K562 (cell line): ENCODE data around the gene PLCL1. TPM values are rescaled to one million over a fixed set of nuclear protein-coding genes. Genes with fewer than 3 reads are reported as not detected.

Source experiments
- ATAC-seq: fragments of 200-7000 bp; cut with Tn5 transposase; 3 replicates; pipeline ENCODE4 v1.9.1; 2020; ENCODE audit warnings: moderate library complexity
- BruUV-seq: library from RNA; stranded (reverse); fragments of 400-500 nt; replicated peaks from 2 replicates; lab custom pipeline; 2021; lab: Mats Ljungman, UMichigan
- CTCF ChIA-PET: fragments of 300-600 bp; formaldehyde crosslinking; extraction: SDS; loops from one replicate; lab custom pipeline; 2021; ENCODE audit warnings: low intra/inter-chr PET ratio; lab: Yijun Ruan, JAX
- POLR2A ChIA-PET: fragments of 300-600, 350-650 bp; sonication (Branson Sonifier 250); formaldehyde crosslinking; extraction: SDS; loops from one replicate; lab custom pipeline; 2021; ENCODE audit warnings: antibody characterized with exemption, inconsistent platforms; lab: Yijun Ruan, JAX
- DNase-seq, 4 experiments: peaks; one replicate each; pipeline versions ENCODE4 v3.0.0 to v3.0.0-alpha.2; 2011 to 2018; ENCODE audit warnings: low spot score in 3 of 4, mixed read lengths in 3 of 4; ENCODE audit errors: extremely low read depth in 1 of 4
- FAIRE-seq: peaks from 2 replicates; lab custom pipeline; 2011; peaks lifted over from hg19 to GRCh38; lab: Jason Lieb, UNC
- H2AFZ ChIP-seq: 2 replicates; pipeline ENCODE4 v1.6.0; 2011; ENCODE audit warnings: low read depth, low read length, control low read depth, inconsistent platforms
- H3K27ac ChIP-seq: fragments of 200-600 bp; 3 replicates; pipeline ENCODE4 v1.8.0; 2011; ENCODE audit warnings: low read depth, mild to moderate bottlenecking, control low read depth, inconsistent platforms, low read length, moderate library complexity, mixed read lengths; ENCODE audit errors: extremely low read depth
- H3K27me3 ChIP-seq, 2 experiments: fragments of 300-600 bp in 1 of 2; 2 replicates in 1 of 2; 3 replicates in 1 of 2; pipeline versions ENCODE4 v1.6.0 to v1.8.0; 2011; ENCODE audit warnings: inconsistent platforms in 2 of 2, low read length in 2 of 2, mild to moderate bottlenecking in 1 of 2, mixed read lengths in 1 of 2, moderate library complexity in 1 of 2; ENCODE audit not compliant: control insufficient read depth in 2 of 2, insufficient read depth in 2 of 2
- H3K36me3 ChIP-seq: fragments of 300-600 bp; 3 replicates; pipeline ENCODE4 v1.8.0; 2011; ENCODE audit warnings: mild to moderate bottlenecking, low read length, inconsistent platforms; ENCODE audit not compliant: control insufficient read depth, insufficient read depth
- H3K4me1 ChIP-seq, 2 experiments: fragments of 200-600 bp in 1 of 2; replicated peaks in 1 of 2; 2 replicates in 1 of 2; 3 replicates in 1 of 2; pipeline versions ENCODE4 v1.5.1 to v1.8.0; 2011; ENCODE audit warnings: inconsistent platforms in 2 of 2, low read length in 2 of 2, mild to moderate bottlenecking in 1 of 2, mixed read lengths in 1 of 2, moderate library complexity in 1 of 2; ENCODE audit not compliant: control insufficient read depth in 2 of 2, insufficient read depth in 2 of 2
- H3K4me2 ChIP-seq: 2 replicates; pipeline ENCODE4 v1.6.1; 2011; ENCODE audit warnings: low read length, control low read depth, inconsistent platforms, mixed read lengths; ENCODE audit not compliant: insufficient read depth
- H3K4me3 ChIP-seq: fragments of 200-600 bp; sonication (generic), shearing (Covaris generic); 2 replicates; pipeline ENCODE4 v1.5.1; 2016; ENCODE audit warnings: control low read depth, inconsistent platforms
- H3K79me2 ChIP-seq: fragments of 200-600 bp; 3 replicates; pipeline ENCODE4 v1.8.0; 2011; ENCODE audit warnings: low read length, inconsistent platforms; ENCODE audit not compliant: control insufficient read depth, insufficient read depth
- H3K9ac ChIP-seq, 2 experiments: 2 replicates each; pipeline versions ENCODE4 v1.6.0 to v1.6.1; 2011; ENCODE audit warnings: low read depth in 2 of 2, low read length in 2 of 2, control low read depth in 1 of 2, inconsistent platforms in 1 of 2, mild to moderate bottlenecking in 1 of 2, mixed read lengths in 1 of 2; ENCODE audit not compliant: insufficient read depth in 1 of 2
- H3K9me1 ChIP-seq: one replicate; pipeline ENCODE4 v1.6.0; 2011; ENCODE audit warnings: inconsistent platforms, mild to moderate bottlenecking, low read length, moderate library complexity; ENCODE audit not compliant: control insufficient read depth, insufficient read depth
- H3K9me3 ChIP-seq: replicated peaks from 2 replicates; pipeline ENCODE4 v1.5.1; 2011; ENCODE audit warnings: low read depth, low read length, inconsistent platforms; ENCODE audit not compliant: control insufficient read depth, insufficient read depth
- H4K20me1 ChIP-seq: replicated peaks from 2 replicates; pipeline ENCODE4 v1.6.1; 2011; ENCODE audit warnings: low read length, inconsistent platforms, mixed read lengths; ENCODE audit not compliant: control insufficient read depth, insufficient read depth
- CBX3 ChIP-seq, 2 experiments: IDR thresholded peaks; 1 replicate in 1 of 2; 2 replicates in 1 of 2; pipeline ENCODE4 v1.6.1; 2012; ENCODE audit warnings: inconsistent platforms in 2 of 2, low read length in 2 of 2, borderline replicate concordance in 1 of 2, control low read depth in 1 of 2
- GTF3C2 ChIP-seq: IDR thresholded peaks from 3 replicates; pipeline ENCODE4 v1.6.1; 2011; ENCODE audit warnings: borderline replicate concordance, mild to moderate bottlenecking, moderate library complexity; ENCODE audit not compliant: insufficient read length; ENCODE audit errors: extremely low read depth
- TCFL5 ChIP-seq: fragments of 250-450 bp; sonication (Bioruptor Pico); conservative IDR thresholded peaks from 2 replicates; pipeline ENCODE4 v1.6.1; 2021; ENCODE audit warnings: mild to moderate bottlenecking, moderate library complexity, matching md5 sums
- TRIM28 ChIP-seq: fragments of 450-650 bp; IDR thresholded peaks from 2 replicates; pipeline ENCODE4 v1.6.1; 2017
- ZFP36 ChIP-seq: fragments of 150-350 bp; IDR thresholded peaks from 2 replicates; pipeline ENCODE4 v1.6.1; 2018; ENCODE audit warnings: low read length, low read depth; ENCODE audit not compliant: partially characterized antibody
- in situ Hi-C: fragments of 300-500 bp; cut with MboI; formaldehyde crosslinking; loops from 4 replicates; pipeline ENCODE4 v1.15.0; 2018; ENCODE audit warnings: inconsistent platforms, mixed read lengths
- intact Hi-C: fragments of 100-400 bp; cut with micrococcal nuclease; formaldehyde crosslinking; loops from 2 replicates; pipeline ENCODE4 v1.14.2; 2022
- polyA plus RNA-seq, 8 experiments: library from polyadenylated mRNA; depleted of rRNA in 4 of 8; stranded (reverse) in 5 of 8; unstranded in 3 of 8; fragments of >200 nt; fragmentation: Nextera tagmentation in 2 of 8; fragmentation: Illumina TruSeq in 1 of 8; extraction: Ambion mirVana in 2 of 8; extraction: Trizol in 1 of 8; gene quantifications; 2 replicates each; pipeline versions ENCODE4 v1.2.1 to v1.2.3, GENCODE V29; 2011 to 2014; ENCODE audit warnings: inconsistent platforms in 1 of 8, missing spikeins in 1 of 8
- total RNA-seq, 7 experiments: library from RNA; depleted of rRNA in 6 of 7; stranded (reverse); fragments of >200 nt in 6 of 7; fragmentation: Illumina TruSeq in 2 of 7; extraction: Trizol in 2 of 7; gene quantifications; 2 replicates each; pipeline versions ENCODE4 v1.2.1 to v1.2.3, GENCODE V29; 2011 to 2021; ENCODE audit warnings: low replicate concordance in 1 of 7
- TF ChIP-seq, protein P1 (sequence below): fragments of 150-350 bp; IDR thresholded peaks from 2 replicates; pipeline ENCODE4 v1.6.1; 2014; ENCODE audit warnings: low read depth, mild to moderate bottlenecking, low read length, borderline replicate concordance

Gene PLCL1
- total and polyA plus RNA-seq, 9 of the 15 experiments (the other 6 are each of a cell fraction or from before 2014, with no cell fraction given) = 2.0 to 17.7 (median 8.6) TPM

- FAIRE-seq (no peak), DNase-seq (no peak), ATAC-seq (no peak)
- in situ Hi-C loops = no loop called here
- H3K4me1 ChIP-seq = no peaks in the 10 kb centered on the region
- no peaks in the 10 kb centered on the region for H3K9me1 ChIP-seq
- no peaks in the 10 kb centered on the region for H4K20me1 ChIP-seq
- H3K4me3 ChIP-seq = no peak overlapping the region
- no TSS peak for BruUV-seq
- H3K9me3 ChIP-seq = no peaks in the 10 kb centered on the region
- no peaks in the 10 kb centered on the region for H3K27me3 ChIP-seq
- H3K36me3 ChIP-seq = no peaks in the 10 kb centered on the region
- H3K9ac ChIP-seq = no peak overlapping the region
- no peaks in the 10 kb centered on the region for H3K79me2 ChIP-seq
- no peak for TF ChIP-seq TCFL5
- TF ChIP-seq, protein P1, sequence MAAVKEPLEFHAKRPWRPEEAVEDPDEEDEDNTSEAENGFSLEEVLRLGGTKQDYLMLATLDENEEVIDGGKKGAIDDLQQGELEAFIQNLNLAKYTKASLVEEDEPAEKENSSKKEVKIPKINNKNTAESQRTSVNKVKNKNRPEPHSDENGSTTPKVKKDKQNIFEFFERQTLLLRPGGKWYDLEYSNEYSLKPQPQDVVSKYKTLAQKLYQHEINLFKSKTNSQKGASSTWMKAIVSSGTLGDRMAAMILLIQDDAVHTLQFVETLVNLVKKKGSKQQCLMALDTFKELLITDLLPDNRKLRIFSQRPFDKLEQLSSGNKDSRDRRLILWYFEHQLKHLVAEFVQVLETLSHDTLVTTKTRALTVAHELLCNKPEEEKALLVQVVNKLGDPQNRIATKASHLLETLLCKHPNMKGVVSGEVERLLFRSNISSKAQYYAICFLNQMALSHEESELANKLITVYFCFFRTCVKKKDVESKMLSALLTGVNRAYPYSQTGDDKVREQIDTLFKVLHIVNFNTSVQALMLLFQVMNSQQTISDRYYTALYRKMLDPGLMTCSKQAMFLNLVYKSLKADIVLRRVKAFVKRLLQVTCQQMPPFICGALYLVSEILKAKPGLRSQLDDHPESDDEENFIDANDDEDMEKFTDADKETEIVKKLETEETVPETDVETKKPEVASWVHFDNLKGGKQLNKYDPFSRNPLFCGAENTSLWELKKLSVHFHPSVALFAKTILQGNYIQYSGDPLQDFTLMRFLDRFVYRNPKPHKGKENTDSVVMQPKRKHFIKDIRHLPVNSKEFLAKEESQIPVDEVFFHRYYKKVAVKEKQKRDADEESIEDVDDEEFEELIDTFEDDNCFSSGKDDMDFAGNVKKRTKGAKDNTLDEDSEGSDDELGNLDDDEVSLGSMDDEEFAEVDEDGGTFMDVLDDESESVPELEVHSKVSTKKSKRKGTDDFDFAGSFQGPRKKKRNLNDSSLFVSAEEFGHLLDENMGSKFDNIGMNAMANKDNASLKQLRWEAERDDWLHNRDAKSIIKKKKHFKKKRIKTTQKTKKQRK = peak; percentile 35; the same call in 1 of the 2 replicates
- 0 out of 2 replicates have a peak, but pooled peaks have one; percentile 43 for TF ChIP-seq TRIM28
- no peak for TF ChIP-seq GTF3C2
- TF ChIP-seq CBX3 (IDR thresholded peaks at IDR 0.05; ENCODE audit: borderline replicate concordance in 1 of 2, low read length in 2 of 2) = 0 out of 3 replicates have a peak, but pooled peaks of 1 of the 2 experiments have one; percentile 52
- TF ChIP-seq ZFP36 = peak; percentile 89
- H3K4me2 ChIP-seq = no peak overlapping the region
- intact Hi-C loops = no loop called here
- H2AFZ ChIP-seq = no peak overlapping the region
- POLR2A ChIA-PET = interaction anchor here (0.6 kb wide), 1 partner anchor 12 kb away, joined by 4 read pairs; no protein-coding TSS in a partner anchor
- no peak overlapping the region for H3K27ac ChIP-seq
- CTCF ChIA-PET = no interaction called here
Measured at GRCh38 chr2:198157314-198157713, 352.9 kb downstream of the PLCL1 start.
